Stimulated activated CD8-positive, alpha-beta memory T cell treated with anti-CD3 and anti-CD28 coated beads, Interleukin-7, amount 100 ng/mL, for 48 hours (primary cell): ENCODE results near the gene OPCML.

Experiments
- DNase-seq, 2 donors: peaks; one replicate each; pipeline ENCODE4 v3.0.0-alpha.2; 2020; ENCODE audit warnings: low read depth in 1 of 2; ENCODE audit errors: extremely low read depth in 1 of 2

Gene OPCML

DNA sequence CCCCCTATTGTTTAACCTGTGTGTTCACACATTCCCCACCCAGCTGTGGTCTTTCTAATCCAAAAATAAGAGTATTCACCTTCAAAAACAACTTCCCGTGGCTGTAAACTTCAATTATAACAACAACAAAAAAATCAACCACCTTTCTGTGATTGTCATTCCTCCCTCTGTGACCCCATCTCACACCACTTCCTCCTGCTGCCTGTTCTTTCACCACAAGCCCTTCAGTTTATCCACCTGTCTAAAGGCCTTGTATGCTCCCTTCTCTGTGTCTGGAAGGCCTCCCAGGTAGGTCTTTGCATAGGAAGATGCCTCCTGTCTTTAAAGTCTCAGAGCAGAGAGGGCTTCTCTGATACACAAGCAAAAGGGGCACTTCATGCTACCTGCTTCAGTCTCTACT lies 707.7 kb downstream of the OPCML start:
- DNase-seq = no peak

DNA sequence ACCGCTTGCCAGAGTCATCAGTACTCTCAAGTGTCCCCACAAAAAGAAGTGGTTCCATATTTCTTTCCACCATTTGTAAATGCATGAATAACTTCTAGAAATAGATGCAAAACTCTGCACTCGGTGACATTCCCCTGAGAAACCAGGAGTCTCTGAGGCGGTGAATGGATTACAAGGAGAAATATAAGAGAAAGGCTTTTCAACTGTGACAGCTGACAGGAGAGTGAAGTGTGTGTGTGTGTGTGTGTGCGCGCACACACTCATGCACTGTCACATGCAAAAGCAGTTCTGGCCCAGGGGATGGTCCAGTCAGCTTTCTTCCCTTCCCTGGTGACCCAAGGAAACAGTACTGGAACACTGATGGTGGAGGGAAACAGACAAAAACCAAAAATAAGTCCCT lies 710.0 kb downstream of the OPCML start:
- DNase-seq = no peak

DNA sequence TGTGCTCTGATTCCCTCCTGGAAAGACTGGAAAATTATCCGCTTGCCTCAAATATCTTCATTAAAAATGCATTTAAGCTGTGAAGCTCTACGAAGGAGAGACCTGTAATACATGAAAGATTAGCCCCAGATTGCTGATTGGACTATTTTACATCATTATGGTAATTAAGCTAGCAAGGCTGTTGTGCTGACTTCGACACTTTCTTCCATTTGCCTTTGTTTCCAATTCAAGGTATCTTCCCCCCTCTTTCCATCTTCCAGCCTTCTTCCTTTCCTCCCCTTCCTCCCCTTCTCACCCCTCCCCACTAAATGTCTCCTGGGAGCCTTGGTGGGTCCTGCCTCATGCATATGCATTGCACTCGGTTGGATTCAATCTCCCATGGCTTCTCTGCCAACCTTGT lies 710.8 kb downstream of the OPCML start:
- DNase-seq = no peak

DNA sequence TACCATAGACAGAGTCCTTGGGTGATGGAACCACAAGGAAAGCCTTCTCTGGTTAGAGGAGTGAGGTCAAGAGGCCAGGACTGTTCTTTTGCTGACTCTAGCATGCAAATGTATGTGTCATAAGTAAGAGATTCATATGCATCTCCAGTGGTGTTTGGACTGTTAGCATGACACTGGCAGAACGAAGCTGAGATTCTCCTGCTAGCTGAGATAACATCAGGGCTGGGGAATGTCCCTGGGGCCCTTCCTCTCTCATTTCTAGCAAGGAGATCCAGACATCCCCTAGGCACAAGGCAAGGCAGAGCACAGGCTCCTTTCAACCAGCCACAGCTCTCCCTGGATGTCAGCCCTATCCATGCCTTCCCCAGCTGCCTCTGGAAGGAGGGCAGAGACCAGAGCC lies 711.3 kb downstream of the OPCML start:
- DNase-seq = no peak

DNA sequence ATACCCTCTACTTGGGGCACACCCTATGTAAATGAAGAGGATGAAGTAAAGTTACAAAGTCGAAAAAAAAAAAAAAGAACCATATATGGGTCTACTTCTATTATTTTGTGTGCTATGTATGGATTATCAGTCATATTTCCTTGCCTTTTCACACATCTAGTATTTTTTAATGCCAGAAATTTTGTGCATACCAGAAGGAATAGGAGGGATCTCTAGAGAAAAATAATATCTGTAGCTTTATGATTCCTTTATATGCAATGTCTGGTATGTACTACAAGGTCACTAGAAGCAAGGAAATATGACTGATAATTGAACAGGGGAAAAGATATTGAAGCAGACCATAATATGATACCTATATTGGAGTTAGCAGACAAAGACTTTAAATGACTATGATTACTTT lies 713.4 kb downstream of the OPCML start:
- DNase-seq = no peak

DNA sequence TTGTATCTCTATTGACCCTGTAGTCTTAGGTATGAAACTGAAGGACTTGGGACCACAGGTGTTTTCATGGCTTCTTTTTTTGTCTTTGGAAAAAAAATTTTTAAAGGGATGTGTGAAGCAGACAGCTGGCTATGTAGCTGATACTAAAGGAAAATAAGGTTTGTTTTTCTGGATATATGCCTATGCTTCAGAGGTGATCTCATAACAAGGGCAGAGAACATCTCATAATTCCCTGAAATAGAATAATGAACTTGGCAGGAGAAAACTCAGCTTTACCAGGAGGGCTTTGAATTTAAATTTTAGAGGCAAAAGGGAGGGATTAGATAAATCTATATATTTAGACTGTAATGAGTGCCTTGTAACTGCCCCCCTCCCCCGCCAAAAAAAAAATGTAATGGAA lies 714.9 kb downstream of the OPCML start:
- DNase-seq = no peak

DNA sequence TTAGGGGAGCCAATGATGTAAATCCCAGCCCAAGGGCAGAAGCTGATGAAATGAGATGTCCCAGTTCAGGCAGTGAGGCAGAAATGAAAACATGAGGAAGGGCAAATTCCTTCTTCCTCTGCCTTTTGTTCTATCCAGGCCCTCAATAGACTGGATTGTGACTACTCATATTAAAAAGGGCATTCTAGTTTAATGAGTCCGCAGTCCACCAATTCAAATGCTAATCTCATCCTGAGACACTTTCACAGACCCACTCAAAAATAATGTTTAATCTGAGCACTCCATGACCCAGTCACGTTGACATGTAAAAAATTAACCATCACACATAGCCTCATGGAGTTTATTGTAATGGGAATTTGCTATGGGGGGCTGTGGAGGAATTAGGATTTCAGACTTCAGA lies 717.9 kb downstream of the OPCML start:
- no peak for DNase-seq

DNA sequence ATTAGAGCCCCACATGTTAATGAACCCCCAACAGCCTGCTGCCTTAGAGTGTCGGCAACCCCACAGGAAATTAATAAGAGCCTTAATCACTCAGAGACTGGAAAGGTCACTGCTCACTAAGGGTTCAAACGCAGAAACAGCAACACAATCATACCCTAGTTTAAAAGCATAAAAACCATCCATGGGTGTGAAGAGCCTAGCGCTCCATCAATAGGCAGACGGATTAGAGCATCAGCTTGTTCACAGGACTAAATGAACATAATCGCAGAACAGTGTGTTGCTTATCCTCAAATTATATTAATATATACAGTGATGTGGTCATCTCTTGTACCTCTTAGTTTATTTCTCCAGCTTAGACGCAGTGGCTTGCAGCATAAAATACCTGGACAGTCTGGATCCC lies 720.7 kb downstream of the OPCML start:
- DNase-seq = no peak

DNA sequence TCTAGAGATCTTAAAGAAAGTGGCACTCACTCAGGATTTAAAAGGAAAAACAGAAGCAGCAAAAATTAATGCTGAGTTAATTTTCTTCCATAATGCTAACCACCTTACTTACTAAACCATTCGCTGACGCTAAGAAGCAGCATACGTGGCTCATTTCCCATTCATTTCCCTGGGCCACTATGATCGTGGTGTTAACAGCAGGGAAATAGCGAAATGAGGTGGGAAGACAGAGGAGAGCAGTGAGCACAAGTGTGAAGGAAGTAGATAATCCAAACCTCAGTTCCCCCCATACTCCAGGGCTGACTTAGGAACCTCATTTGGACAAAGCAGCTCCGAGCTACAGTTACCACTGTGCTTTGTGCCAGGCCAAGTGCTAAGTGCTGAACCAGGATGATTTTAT lies 723.2 kb downstream of the OPCML start:
- DNase-seq = no peak

DNA sequence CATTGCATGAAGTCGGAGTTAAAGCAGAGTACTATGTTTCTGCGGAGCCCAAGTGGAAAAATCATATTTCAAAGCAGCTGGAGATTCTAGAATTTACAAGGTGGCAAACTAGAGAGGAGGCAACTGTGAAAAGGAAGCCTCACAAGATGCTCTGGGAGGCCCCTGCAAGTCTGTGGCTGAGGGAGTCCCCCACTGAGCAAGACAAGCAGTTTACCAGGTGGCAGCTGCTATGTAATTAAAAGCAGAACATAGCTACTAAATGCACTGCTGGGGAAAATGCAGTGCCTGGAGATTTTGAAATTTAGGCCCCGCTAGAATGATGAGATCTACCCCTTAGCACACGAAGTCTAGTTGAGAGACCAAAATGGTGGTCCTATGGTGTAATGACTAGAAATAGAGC lies 728.0 kb downstream of the OPCML start:
- no peak for DNase-seq

DNA sequence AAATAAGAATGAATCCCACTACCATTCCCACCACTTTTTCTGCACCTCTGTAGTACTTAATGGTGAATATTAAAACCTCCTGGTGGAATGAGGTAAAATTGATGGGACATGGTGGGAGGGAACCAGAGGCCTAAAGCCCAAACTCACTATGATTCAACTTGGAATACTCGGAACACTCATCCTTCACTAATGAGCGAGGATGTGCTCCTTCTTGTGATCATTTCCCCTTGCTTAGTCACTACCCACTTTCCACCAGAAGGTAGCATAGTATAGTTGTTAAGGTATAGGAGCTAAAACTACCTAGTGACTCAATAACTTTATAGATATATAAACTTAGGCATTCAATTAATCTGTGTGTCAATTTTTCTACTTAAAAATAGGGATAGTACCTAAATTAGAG lies 728.9 kb downstream of the OPCML start:
- no peak for DNase-seq

DNA sequence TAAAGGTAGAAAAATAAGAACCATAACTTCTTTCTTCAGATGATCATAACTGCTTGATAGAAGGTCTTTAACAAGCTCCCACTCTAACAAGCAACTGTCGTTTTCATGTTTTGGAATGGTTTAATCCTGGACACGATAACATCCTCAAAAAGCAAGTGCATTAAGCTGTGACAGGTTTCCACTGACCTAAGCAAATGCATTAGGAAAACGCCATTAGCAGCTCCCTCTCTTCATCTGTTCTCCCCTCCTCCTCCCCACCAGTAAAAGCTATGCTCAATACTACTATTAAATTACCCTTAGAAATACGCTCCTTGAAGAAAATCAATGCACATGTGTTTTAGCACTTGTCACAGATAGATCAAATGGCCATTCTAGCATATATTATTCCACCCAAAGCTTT lies 729.4 kb downstream of the OPCML start:
- DNase-seq = no peak

DNA sequence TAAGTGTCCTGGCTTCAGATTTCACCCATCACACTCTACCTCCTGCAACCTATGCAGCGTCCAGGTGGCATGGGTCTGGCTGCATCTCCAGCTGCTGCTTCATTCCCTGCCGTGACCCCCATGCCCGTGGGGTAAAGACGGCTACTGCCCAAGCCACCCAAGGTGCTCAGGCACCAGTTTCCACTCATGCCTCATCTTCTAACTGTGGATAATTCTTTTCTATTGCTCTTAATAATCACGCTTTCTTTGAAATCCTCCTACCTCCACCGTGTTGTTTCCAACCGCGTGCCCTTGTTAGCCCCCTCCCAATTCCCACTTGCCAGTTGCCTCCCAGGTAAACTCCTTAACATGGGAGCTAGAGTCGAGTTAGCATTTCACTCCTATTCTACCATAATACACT lies 738.5 kb downstream of the OPCML start:
- no peak for DNase-seq

DNA sequence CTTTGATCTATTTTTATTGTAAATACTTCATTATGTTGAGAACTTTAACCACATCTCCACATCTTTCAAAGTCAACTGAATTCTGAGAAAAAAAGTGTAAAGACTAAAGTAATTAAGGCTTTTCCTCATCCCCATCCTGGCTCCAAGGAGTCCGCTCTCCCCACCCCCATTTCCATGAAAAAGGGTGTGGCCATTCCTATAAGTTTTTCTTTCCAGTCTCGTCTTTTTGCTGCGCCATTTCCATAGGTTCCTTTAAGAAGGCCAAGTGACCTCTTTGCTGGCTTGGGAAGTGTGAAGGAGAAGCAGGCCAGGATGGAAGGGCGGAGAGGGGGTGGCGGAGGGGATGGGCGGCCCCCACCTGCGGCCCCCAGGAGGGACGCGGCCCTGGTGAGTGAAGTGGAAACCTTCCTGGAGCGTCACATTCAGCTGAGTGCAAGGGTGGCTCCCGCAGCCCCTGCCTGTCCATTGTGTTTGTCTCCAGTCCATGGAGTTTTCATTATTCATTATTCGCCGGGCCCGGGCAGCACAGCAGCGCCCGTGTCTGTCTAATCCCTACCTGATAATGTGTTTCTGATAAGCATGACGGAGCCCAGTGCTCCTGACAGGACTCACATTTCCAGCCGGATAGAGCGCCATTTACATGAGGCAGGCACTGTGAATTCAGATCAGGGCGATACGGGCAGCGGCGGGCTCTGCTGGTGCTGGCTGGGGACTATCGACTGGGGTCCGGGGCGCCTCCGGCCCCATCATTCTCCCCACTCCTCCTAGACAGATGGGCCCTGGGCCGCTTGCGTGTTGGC lies 739.8 kb downstream of the OPCML start:
- DNase-seq = no peak

DNA sequence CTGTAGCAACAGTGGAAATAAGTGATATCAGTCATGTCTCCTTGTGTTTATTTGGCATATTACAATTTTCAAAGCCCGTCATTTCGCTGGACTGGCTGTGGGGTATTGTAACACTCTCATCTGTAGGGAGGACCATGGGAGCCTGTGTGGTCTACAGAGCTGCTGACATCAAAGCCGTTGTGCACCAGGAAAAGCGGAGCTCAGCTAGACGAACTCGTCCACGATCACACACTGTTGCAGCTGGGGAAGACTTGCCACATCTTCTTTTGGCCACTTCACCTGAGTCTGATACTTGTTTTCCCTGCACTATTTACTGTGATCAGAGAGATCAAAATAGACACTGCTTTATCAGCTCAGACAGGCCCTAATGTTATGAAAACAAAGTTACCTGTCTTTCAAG lies 741.3 kb downstream of the OPCML start:
- DNase-seq = no peak

DNA sequence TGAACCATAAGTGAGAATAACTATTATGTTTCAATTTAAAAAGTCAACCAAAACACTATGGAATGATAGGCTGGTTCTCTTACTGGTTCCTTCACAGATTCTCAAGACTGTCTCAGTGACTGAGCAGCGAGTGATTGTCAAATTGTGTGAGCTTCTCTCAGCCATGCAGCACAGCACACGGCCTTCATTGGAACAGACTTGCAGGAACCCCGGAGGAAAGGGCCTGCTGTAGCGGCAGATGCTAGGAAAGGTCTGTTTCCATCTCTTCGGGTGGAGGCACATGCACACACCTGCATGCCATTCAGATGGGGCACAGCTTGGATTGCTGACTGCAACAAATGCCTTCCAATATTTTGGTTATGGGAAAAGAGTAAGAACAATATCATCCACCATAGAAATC lies 741.8 kb downstream of the OPCML start:
- DNase-seq = no peak

DNA sequence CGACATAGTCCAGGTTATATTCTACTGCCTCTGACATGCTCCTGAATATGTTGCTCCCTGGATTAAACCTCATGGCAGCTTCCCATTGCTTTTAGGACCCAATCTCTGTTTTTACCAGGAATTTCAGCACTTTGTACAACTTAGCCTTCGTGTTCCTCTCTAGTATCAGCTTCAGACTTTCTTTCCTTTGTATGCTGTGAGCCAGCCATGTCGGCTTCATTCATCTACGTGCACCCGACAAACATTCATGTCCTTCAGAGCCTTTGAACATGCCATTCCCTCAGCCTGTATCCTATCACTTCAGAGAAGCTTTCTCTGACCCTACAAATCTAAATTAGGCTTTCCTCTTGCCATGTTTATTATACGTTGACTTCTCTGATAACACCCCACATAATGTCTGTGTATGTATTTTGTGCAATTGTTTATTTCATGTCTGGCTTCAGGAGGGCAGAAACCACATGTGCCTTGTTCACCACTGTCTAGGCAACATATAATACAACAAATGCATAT lies 743.4 kb downstream of the OPCML start:
- no peak for DNase-seq

DNA sequence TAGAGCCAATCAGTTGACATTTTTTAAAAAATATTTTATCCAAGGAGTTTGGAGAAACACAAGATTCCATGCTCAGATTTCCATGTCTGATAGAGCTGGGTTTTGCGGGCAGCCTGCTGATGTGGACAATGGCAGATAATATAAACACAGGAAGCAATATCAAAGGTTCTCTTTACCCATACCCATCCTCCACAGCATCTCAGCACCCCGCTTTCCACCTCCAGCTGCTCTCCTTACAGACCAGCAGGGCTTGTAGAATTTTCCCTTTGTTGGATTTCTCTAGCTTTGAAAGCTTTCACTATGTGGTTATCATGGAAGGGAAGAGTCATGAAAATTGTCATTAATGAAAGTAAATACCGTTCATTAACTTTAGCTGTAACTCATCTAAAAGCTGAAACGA lies 746.4 kb downstream of the OPCML start:
- DNase-seq = no peak

DNA sequence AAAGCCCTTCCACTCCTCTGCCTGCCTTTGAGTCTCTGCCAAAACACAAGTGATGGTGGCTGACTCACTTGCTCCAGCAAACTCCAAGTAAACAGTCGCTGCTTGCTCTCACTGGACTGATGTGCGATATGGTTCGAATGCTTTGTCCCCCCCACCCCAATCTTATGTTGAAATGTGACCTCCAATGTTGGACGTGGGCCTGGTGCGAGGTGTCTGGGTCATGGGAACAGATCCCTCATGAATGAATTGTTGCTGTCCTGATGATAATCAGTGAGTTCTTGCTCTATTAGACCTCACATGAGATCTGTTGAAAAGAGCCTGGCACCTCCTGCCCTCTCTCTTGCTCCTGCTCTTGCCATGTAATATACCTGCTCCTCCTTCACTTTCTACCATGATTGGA lies 747.9 kb downstream of the OPCML start:
- no peak for DNase-seq

DNA sequence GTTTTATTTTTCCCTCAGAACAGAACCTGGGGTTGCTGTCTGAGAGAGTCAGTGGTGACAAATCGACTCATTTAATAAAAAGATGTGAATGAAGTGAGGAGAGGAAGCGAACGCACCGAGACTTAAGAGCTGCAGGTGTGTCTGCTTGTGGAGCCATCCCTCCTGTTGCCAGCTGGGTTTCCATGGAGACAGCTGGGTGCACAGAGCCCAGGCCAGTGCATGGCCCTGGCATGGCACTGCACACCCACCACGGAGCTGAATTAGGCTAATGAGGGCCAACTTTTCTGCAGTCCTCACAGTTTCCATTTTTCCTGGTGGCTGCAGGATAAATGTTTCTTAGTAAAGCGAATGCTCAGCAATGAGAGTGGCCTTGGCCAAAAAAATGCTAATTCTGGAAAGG lies 750.2 kb downstream of the OPCML start:
- no peak for DNase-seq

DNA sequence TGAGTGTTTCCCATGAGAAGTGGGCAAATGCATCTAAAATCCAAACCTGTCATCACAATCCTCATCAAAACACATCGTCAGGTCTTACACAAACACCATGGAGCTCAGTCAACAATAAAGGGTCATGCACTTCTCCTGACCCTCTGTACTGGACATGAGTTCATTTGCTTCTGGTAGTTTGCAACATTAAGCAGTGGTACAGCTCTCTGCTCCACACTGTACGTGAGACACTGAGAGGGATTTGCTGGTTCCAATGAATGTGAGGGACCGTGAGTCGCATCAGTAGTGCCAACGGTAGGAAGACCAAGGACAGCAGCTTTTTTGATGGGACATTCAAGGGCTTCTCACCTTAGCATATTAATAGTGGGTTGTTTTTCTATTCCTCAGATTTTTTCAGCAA lies 752.3 kb downstream of the OPCML start:
- no peak for DNase-seq

DNA sequence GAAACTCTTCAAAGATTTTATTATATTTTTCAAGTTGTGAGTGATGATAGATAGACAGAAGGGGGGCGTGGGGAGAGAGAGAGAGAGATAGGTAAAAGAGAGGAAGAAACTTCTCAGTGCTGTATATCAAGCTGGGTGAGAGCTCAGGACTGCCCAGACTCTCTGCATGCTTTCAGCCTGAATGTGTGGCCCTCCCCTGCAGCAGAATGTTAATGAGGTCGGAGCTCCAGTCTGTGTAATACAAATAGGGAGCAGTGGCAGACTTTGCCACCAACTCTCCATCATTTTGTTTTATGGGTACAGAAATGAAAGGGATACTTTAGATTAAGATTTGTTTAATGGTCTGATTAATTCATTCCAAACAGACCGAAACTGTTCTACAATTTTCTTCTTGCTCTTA lies 752.8 kb downstream of the OPCML start:
- DNase-seq = no peak
